BLaER1 treated with 17β-estradiol and CSF1 and Interleukin-3, amounts not matched to agents 10 nM and 100 nM (cell line): ENCODE data around the gene FAM236A.
"Not testable (repeated sequence)": the region's sequence is repeated elsewhere in the genome, so short reads cannot be mapped to it uniquely, and the experiment has no call there.

Experiments
- H3K27ac ChIP-seq, 11 experiments: shearing (Covaris generic); formaldehyde crosslinking; 2 replicates each; pipeline ENCODE4 v1.8.1; 2022
- H3K27me3 ChIP-seq, 11 experiments: shearing (Covaris generic); formaldehyde crosslinking; 2 replicates each; pipeline ENCODE4 v1.8.1; 2022
- H3K36me3 ChIP-seq, 11 experiments: shearing (Covaris generic); formaldehyde crosslinking; 2 replicates each; pipeline ENCODE4 v1.8.1; 2022
- H3K4me1 ChIP-seq, 10 experiments: shearing (Covaris generic); formaldehyde crosslinking; 2 replicates each; pipeline ENCODE4 v1.8.1; 2022
- H3K4me2 ChIP-seq, 11 experiments: shearing (Covaris generic); formaldehyde crosslinking; 2 replicates each; pipeline ENCODE4 v1.8.1; 2022
- H3K4me3 ChIP-seq, 10 experiments: shearing (Covaris generic); formaldehyde crosslinking; 2 replicates each; pipeline ENCODE4 v1.8.1; 2022
- H3K9ac ChIP-seq, 11 experiments: shearing (Covaris generic); formaldehyde crosslinking; 2 replicates each; pipeline ENCODE4 v1.8.1; 2022
- H3K9me3 ChIP-seq, 11 experiments: shearing (Covaris generic); formaldehyde crosslinking; replicated peaks in 1 of 11; 2 replicates each; pipeline ENCODE4 v1.8.1; 2022
- H4K20me1 ChIP-seq, 11 experiments: shearing (Covaris generic); formaldehyde crosslinking; 2 replicates each; pipeline ENCODE4 v1.8.1; 2022

The FAM236A gene

GRCh38 chrX:72937906-72938305 is at the start of gene FAM236A:
Gene FAM236A, plus strand, starts transcription at chrX:72938206. Its CDS starts 57 bp downstream, at chrX:72938263.
- not testable (repeated sequence) for H3K9me3 ChIP-seq, H3K9ac ChIP-seq, H4K20me1 ChIP-seq, H3K27ac ChIP-seq, H3K4me1 ChIP-seq, H3K4me3 ChIP-seq, H3K4me2 ChIP-seq, H3K27me3 ChIP-seq, H3K36me3 ChIP-seq

- H3K9ac ChIP-seq, H3K27ac ChIP-seq, H3K27me3 ChIP-seq, H3K4me1 ChIP-seq, H3K36me3 ChIP-seq, H3K9me3 ChIP-seq, H4K20me1 ChIP-seq, H3K4me2 ChIP-seq, H3K4me3 ChIP-seq: not testable (repeated sequence)
Observed at GRCh38 chrX:72889740-72890139, 48.3 kb upstream of the FAM236A start.

GRCh38 chrX:72912315-72912714 is 25.7 kb upstream of the FAM236A start, which contains the start of gene FAM236C:
Gene FAM236C, plus strand, starts transcription at chrX:72912615. Its CDS starts 100 bp downstream, at chrX:72912715.
- not testable (repeated sequence) for H3K27me3 ChIP-seq, H3K36me3 ChIP-seq, H3K9me3 ChIP-seq, H3K4me3 ChIP-seq, H4K20me1 ChIP-seq, H3K4me2 ChIP-seq, H3K9ac ChIP-seq, H3K4me1 ChIP-seq, H3K27ac ChIP-seq

GRCh38 chrX:72916096-72916495 is 21.9 kb upstream of the FAM236A start:
- H3K4me3 ChIP-seq: not testable (repeated sequence)

GRCh38 chrX:72932283-72932682 is 5.7 kb upstream of the FAM236A start:
- H3K4me1 ChIP-seq, H3K4me2 ChIP-seq, H3K9me3 ChIP-seq, H3K27ac ChIP-seq, H3K36me3 ChIP-seq, H4K20me1 ChIP-seq, H3K9ac ChIP-seq, H3K4me3 ChIP-seq, H3K27me3 ChIP-seq: not testable (repeated sequence)

More at GRCh38 chrX:72916096-72916495, 21.9 kb upstream of the FAM236A start:
- not testable (repeated sequence) for H3K9me3 ChIP-seq, H3K27ac ChIP-seq, H3K4me1 ChIP-seq, H4K20me1 ChIP-seq, H3K36me3 ChIP-seq, H3K4me2 ChIP-seq, H3K27me3 ChIP-seq, H3K9ac ChIP-seq

GRCh38 chrX:72936455-72936854 is 1.6 kb upstream of the FAM236A start:
- not testable (repeated sequence) for H3K27ac ChIP-seq, H3K9ac ChIP-seq, H3K36me3 ChIP-seq, H3K27me3 ChIP-seq, H3K4me1 ChIP-seq, H3K4me3 ChIP-seq, H3K4me2 ChIP-seq, H3K9me3 ChIP-seq, H4K20me1 ChIP-seq

GRCh38 chrX:72936882-72937455 is 1.0 kb upstream of the FAM236A start:
- not testable (repeated sequence) for H3K4me3 ChIP-seq, H3K4me1 ChIP-seq, H3K27me3 ChIP-seq, H3K36me3 ChIP-seq, H4K20me1 ChIP-seq, H3K9ac ChIP-seq, H3K4me2 ChIP-seq, H3K9me3 ChIP-seq, H3K27ac ChIP-seq

- H3K9me3 ChIP-seq, H3K4me1 ChIP-seq, H3K36me3 ChIP-seq, H3K27ac ChIP-seq, H3K4me3 ChIP-seq, H4K20me1 ChIP-seq, H3K9ac ChIP-seq, H3K27me3 ChIP-seq, H3K4me2 ChIP-seq: not testable (repeated sequence)
Observed at GRCh38 chrX:72942272-72942671, 4.3 kb downstream of the FAM236A start.

GRCh38 chrX:72943035-72943818 is 5.2 kb downstream of the FAM236A start:
- not testable (repeated sequence) for H3K9me3 ChIP-seq, H3K4me2 ChIP-seq

GRCh38 chrX:72943819-72944169 is 5.8 kb downstream of the FAM236A start, which contains the start of gene DMRTC1:
Gene DMRTC1, minus strand, starts transcription at chrX:72943837. Its CDS starts 68,143 bp downstream, at chrX:72875694.
- H3K36me3 ChIP-seq: not testable (repeated sequence)

More at GRCh38 chrX:72943035-72943818, 5.2 kb downstream of the FAM236A start:
- not testable (repeated sequence) for H3K27ac ChIP-seq, H3K36me3 ChIP-seq, H3K4me3 ChIP-seq, H3K4me1 ChIP-seq, H3K27me3 ChIP-seq, H4K20me1 ChIP-seq, H3K9ac ChIP-seq

GRCh38 chrX:72959971-72960370 is 22.0 kb downstream of the FAM236A start:
- not testable (repeated sequence) for H4K20me1 ChIP-seq, H3K4me1 ChIP-seq, H3K27ac ChIP-seq, H3K36me3 ChIP-seq, H3K27me3 ChIP-seq, H3K9me3 ChIP-seq, H3K4me3 ChIP-seq, H3K9ac ChIP-seq, H3K4me2 ChIP-seq

More at GRCh38 chrX:72943819-72944169, 5.8 kb downstream of the FAM236A start, which contains the start of gene DMRTC1:
- not testable (repeated sequence) for H3K27ac ChIP-seq, H3K9me3 ChIP-seq, H3K4me3 ChIP-seq, H3K27me3 ChIP-seq, H3K4me1 ChIP-seq, H3K9ac ChIP-seq, H3K4me2 ChIP-seq, H4K20me1 ChIP-seq

GRCh38 chrX:72971859-72972258 is 33.9 kb downstream of the FAM236A start:
- H3K9me3 ChIP-seq, H3K4me3 ChIP-seq, H3K27me3 ChIP-seq, H4K20me1 ChIP-seq, H3K9ac ChIP-seq, H3K4me1 ChIP-seq, H3K27ac ChIP-seq, H3K4me2 ChIP-seq, H3K36me3 ChIP-seq: not testable (repeated sequence)

GRCh38 chrX:72974885-72975284 is 36.9 kb downstream of the FAM236A start:
- not testable (repeated sequence) for H4K20me1 ChIP-seq, H3K36me3 ChIP-seq, H3K27ac ChIP-seq, H3K9ac ChIP-seq, H3K4me1 ChIP-seq, H3K4me2 ChIP-seq, H3K27me3 ChIP-seq, H3K4me3 ChIP-seq, H3K9me3 ChIP-seq

- not testable (repeated sequence) for H3K27ac ChIP-seq, H4K20me1 ChIP-seq, H3K4me3 ChIP-seq, H3K9ac ChIP-seq, H3K4me1 ChIP-seq, H3K4me2 ChIP-seq, H3K36me3 ChIP-seq
- Histone ChIP-seq H3K27me3 (peaks cover 33 to 58% (median 53%) of the 10 kb centered on the region in 11 experiments; a peak in 21 of 22 replicates), H3K9me3 (peaks cover 5 to 19% (median 9%) of the 10 kb centered on the region in 11 experiments; a peak in 20 of 22 replicates)
Observed at GRCh38 chrX:72980894-72981469, 43.0 kb downstream of the FAM236A start.
